ENCODE measurements around the gene PLEKHA6. TPM values are rescaled to one million over a fixed set of nuclear protein-coding genes. Genes with fewer than 3 reads are reported as not detected.
A peak's percentile ranks its signal among the peaks of the same experiment; 100 is the strongest.

PLEKHA6 gene
- total and polyA plus RNA-seq, 8 donors: 9.5 to 23.8 (median 15.0) TPM

DNA sequence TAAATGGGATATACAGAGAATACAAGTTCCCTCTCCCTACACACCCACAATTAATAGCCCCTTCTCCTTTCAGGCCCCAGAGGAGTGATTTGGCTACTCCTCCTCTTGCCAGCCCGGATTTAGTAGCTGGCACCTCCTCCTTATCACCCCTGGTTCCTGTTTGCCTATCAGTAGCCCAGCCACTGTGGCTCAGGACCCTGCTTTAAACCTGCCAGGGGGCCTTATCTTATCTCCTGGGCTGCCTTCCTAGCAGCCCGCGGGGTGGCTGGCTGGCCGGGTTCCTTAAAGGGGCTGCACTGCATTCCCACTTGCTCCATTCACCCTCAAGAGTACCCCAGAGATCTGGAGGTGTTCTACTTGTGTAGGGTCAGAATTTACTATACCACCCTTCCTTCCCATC, 70.4 kb downstream of the PLEKHA6 start:
- Histone ChIP-seq H3K9me3 (no peaks in the 10 kb centered on the region), H3K4me3 (no peak overlapping the region), H3K36me3 (no peaks in the 10 kb centered on the region), H3K4me1 (peaks cover 24 to 37% (median 31%) of the 10 kb centered on the region in 3 donors), H3K27ac (peak overlapping the region in 1 of 4 donors; percentile 6), H3K27me3 (no peaks in the 10 kb centered on the region)
- DNase-seq (no peak), FAIRE-seq (no peak), ATAC-seq (peak in 1 of 4 donors; percentile 10)
- no peak for TF ChIP-seq CTCF (IDR thresholded peaks at IDR 0.05)
- intact Hi-C loops (cut with DNase I): no loop called here
- WGBS, 2 donors: 8 to 11% methylated on average over 4 of the region's 4 CpGs

DNA sequence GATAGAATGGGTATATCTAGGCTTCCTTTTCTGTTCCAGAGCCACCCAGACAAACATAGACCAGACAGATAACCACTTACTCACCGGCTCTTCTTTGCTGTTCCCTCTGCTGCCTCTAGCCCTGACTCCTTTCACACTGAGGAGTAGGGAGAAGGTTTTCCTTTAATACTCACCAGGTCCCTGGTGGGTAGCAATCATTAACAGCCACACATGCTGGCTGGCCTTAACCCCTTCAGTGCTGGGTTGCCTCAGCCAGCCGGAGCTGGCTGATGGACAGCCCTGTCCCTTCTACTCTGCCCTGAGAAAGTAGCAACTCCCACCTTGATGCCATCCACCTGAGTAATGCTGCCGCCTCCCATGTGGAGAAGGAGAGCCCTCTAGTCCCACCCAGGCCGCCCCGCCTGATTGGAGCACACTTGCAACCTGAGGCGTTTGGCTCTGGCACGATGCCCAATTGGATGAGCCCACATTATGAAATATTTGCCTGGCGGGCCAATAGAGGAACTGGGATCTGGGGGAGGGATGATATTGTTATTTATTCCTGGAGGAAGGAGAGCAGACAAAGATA, 71.6 kb downstream of the PLEKHA6 start:
- peak overlapping the region; percentile 20 to 91 (median 76) for H3K27ac ChIP-seq
- H3K36me3 ChIP-seq: no peaks in the 10 kb centered on the region
- peak overlapping the region in 3 of 4 donors; percentile 18 to 41 (median 29) for H3K4me3 ChIP-seq
- H3K4me1 ChIP-seq: peaks cover 24 to 40% (median 40%) of the 10 kb centered on the region in 3 donors
- no peak for FAIRE-seq
- H3K27me3 ChIP-seq: no peaks in the 10 kb centered on the region
- 6 to 12% methylated on average over 8 of the region's 8 CpGs for WGBS, 2 donors
- no peak for TF ChIP-seq CTCF (IDR thresholded peaks at IDR 0.05)
- intact Hi-C loops (cut with DNase I): no loop called here
- peak; percentile 71 to 77 (median 74) for ATAC-seq
- DNase-seq: peak; percentile 75 to 93 (median 85)
- no peaks in the 10 kb centered on the region for H3K9me3 ChIP-seq

- Histone ChIP-seq H3K27ac (peak overlapping the region; percentile 20 to 91 (median 76)), H3K27me3 (no peaks in the 10 kb centered on the region), H3K36me3 (no peaks in the 10 kb centered on the region), H3K4me1 (peaks cover 24 to 40% (median 40%) of the 10 kb centered on the region in 3 donors), H3K9me3 (no peaks in the 10 kb centered on the region), H3K4me3 (peak overlapping the region in 3 of 4 donors; percentile 18 to 41 (median 29))
- peak in 1 of 6 donors; percentile 17 for DNase-seq
- 13% methylated on average over 8 of the region's 8 CpGs for WGBS, 2 donors
- ATAC-seq: peak; percentile 15 to 50 (median 37)
- no peak for TF ChIP-seq CTCF (IDR thresholded peaks at IDR 0.05)
- intact Hi-C loops (cut with DNase I): no loop called here
- no peak for FAIRE-seq
These were observed 72.2 kb downstream of the PLEKHA6 start for GRCh38 chr1:204287466-204287891.

- DNase-seq (peak in 4 of 6 donors; percentile 64 to 81 (median 69)), ATAC-seq (peak; percentile 67 to 83 (median 80)), FAIRE-seq (no peak)
- H3K9me3 ChIP-seq: no peaks in the 10 kb centered on the region
- peak overlapping the region in 3 of 4 donors; percentile 18 to 41 (median 29) for H3K4me3 ChIP-seq
- peak overlapping the region; percentile 20 to 91 (median 76) for H3K27ac ChIP-seq
- WGBS, 2 donors: 2 to 5% methylated on average over 8 of the region's 8 CpGs
- peak in 1 of 4 donors; percentile 8 for TF ChIP-seq CTCF (IDR thresholded peaks at IDR 0.05)
- peaks cover 24 to 40% (median 40%) of the 10 kb centered on the region in 3 donors for H3K4me1 ChIP-seq
- no peaks in the 10 kb centered on the region for H3K36me3 ChIP-seq
- intact Hi-C loops (cut with DNase I): no loop called here
- H3K27me3 ChIP-seq: no peaks in the 10 kb centered on the region
These were observed 72.8 kb downstream of the PLEKHA6 start for GRCh38 chr1:204286831-204287421.

DNA sequence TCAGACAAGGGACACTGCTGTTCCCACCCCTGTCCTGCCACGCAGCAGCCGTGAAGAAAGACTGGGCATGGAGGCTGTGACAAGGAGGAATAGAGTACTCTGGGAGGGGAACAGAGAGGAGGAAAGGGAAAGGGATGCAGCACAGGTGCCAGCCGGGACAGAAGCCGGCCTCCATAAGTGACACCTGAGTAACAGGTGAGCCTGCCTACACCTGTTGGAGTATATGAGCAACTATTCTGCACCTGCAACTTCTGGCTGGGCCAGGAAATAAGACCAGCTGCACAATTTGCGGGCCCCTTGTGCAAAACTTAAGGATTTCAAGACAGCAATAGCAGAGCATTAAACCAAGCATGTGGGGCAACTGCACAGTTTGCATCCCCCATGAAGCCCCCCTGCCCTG, 73.4 kb downstream of the PLEKHA6 start:
- H3K27me3 ChIP-seq: no peaks in the 10 kb centered on the region
- 10 to 21% methylated on average over 5 of the region's 5 CpGs for WGBS, 2 donors
- no peaks in the 10 kb centered on the region for H3K36me3 ChIP-seq
- ATAC-seq (peak in 1 of 4 donors; percentile 19), FAIRE-seq (no peak), DNase-seq (no peak)
- no peaks in the 10 kb centered on the region for H3K9me3 ChIP-seq
- H3K27ac ChIP-seq: peak overlapping the region; percentile 20 to 91 (median 76)
- H3K4me1 ChIP-seq: peaks cover 24 to 40% (median 40%) of the 10 kb centered on the region in 3 donors
- no peak for TF ChIP-seq CTCF (IDR thresholded peaks at IDR 0.05)
- H3K4me3 ChIP-seq: peak overlapping the region in 3 of 4 donors; percentile 18 to 41 (median 29)
- intact Hi-C loops (cut with DNase I): no loop called here
